Measurements from ENCODE around the gene DNAAF2. TPM values are rescaled to one million over a fixed set of nuclear protein-coding genes. Genes with fewer than 3 reads are reported as not detected.
A peak's percentile ranks its signal among the peaks of the same experiment; 100 is the strongest.
"Not testable (repeated sequence)": the region's sequence is repeated elsewhere in the genome, so short reads cannot be mapped to it uniquely, and the experiment has no call there.

DNAAF2 gene
- total RNA-seq, 1 experiment from 2014 or later = 12.7 TPM

- DNase-seq (ENCODE audit: low read depth in 1 of 2, low spot score in 2 of 2) = no peak
- Histone ChIP-seq H3K4me1 (replicated peaks) (peaks cover 24% of the 10 kb centered on the region), H3K27me3 (replicated peaks) (no peaks in the 10 kb centered on the region), H3K4me3 (no peak overlapping the region), H3K36me3 (peaks cover 63% of the 10 kb centered on the region), H3K9me3 (replicated peaks) (no peaks in the 10 kb centered on the region), H3K27ac (no peak overlapping the region)
Observed at GRCh38 chr14:49614196-49614595, 20.8 kb downstream of the DNAAF2 start.

- DNase-seq (ENCODE audit: low read depth in 1 of 2, low spot score in 2 of 2) = no peak
- H3K27me3 ChIP-seq (replicated peaks) = no peaks in the 10 kb centered on the region
- H3K4me3 ChIP-seq = no peak overlapping the region
- H3K9me3 ChIP-seq (replicated peaks) = no peaks in the 10 kb centered on the region
- no peak overlapping the region for H3K27ac ChIP-seq
- H3K4me1 ChIP-seq (replicated peaks) = peaks cover 8% of the 10 kb centered on the region
- peaks cover 53% of the 10 kb centered on the region for H3K36me3 ChIP-seq
Observed at GRCh38 chr14:49612671-49613070, 22.4 kb downstream of the DNAAF2 start.

- H3K36me3 ChIP-seq = peaks cover 53% of the 10 kb centered on the region
- no peak for DNase-seq (ENCODE audit: low read depth in 1 of 2, low spot score in 2 of 2)
- no peaks in the 10 kb centered on the region for H3K9me3 ChIP-seq (replicated peaks)
- H3K4me3 ChIP-seq = no peak overlapping the region
- no peaks in the 10 kb centered on the region for H3K27me3 ChIP-seq (replicated peaks)
- H3K4me1 ChIP-seq (replicated peaks) = peaks cover 4% of the 10 kb centered on the region
- H3K27ac ChIP-seq = no peak overlapping the region
Observed at GRCh38 chr14:49612251-49612650, 22.8 kb downstream of the DNAAF2 start.

GRCh38 chr14:49607583-49607982 is 27.5 kb downstream of the DNAAF2 start:
- Histone ChIP-seq H3K9me3 (replicated peaks) (no peaks in the 10 kb centered on the region), H3K27ac (no peak overlapping the region), H3K36me3 (peaks cover 65% of the 10 kb centered on the region), H3K4me1 (replicated peaks) (no peaks in the 10 kb centered on the region), H3K27me3 (replicated peaks) (no peaks in the 10 kb centered on the region), H3K4me3 (no peak overlapping the region)
- DNase-seq (ENCODE audit: low read depth in 1 of 2, low spot score in 2 of 2) = no peak

- Histone ChIP-seq H3K36me3 (peaks cover 34% of the 10 kb centered on the region), H3K4me1 (replicated peaks) (no peaks in the 10 kb centered on the region), H3K27ac (peak within 1 kb of the TSS; percentile 92), H3K4me3 (peak within 1 kb of the TSS; percentile 79), H3K9me3 (replicated peaks) (no peaks in the 10 kb centered on the region), H3K27me3 (replicated peaks) (no peaks in the 10 kb centered on the region)
- DNase-seq (ENCODE audit: low read depth in 1 of 2, low spot score in 2 of 2) = peak; percentile 86 to 94
Observed at GRCh38 chr14:49598485-49599300, 36.4 kb downstream of the DNAAF2 start, which contains the start of gene LRR1. TSS of gene LRR1 (plus strand) at chr14:49598940. CDS start at chr14:49599021, 81 bp downstream.

- no peak for DNase-seq (ENCODE audit: low read depth in 1 of 2, low spot score in 2 of 2)
Observed at GRCh38 chr14:49598189-49598484, 36.9 kb downstream of the DNAAF2 start.

GRCh38 chr14:49594347-49595091 is 40.5 kb downstream of the DNAAF2 start:
- DNase-seq (ENCODE audit: low read depth in 1 of 2, low spot score in 2 of 2) = no peak
- Histone ChIP-seq H3K27me3 (replicated peaks) (no peaks in the 10 kb centered on the region), H3K4me3 (no peak overlapping the region), H3K36me3 (peaks cover 12% of the 10 kb centered on the region), H3K27ac (no peak overlapping the region), H3K9me3 (replicated peaks) (no peaks in the 10 kb centered on the region), H3K4me1 (replicated peaks) (peaks cover 8% of the 10 kb centered on the region)

More at GRCh38 chr14:49598189-49598484, 36.9 kb downstream of the DNAAF2 start:
- H3K36me3 ChIP-seq = peaks cover 31% of the 10 kb centered on the region
- H3K4me3 ChIP-seq = peak overlapping the region; percentile 79
- H3K9me3 ChIP-seq (replicated peaks) = no peaks in the 10 kb centered on the region
- H3K4me1 ChIP-seq (replicated peaks) = peaks cover 3% of the 10 kb centered on the region; the same call in 1 of the 2 replicates
- no peaks in the 10 kb centered on the region for H3K27me3 ChIP-seq (replicated peaks)
- peak overlapping the region; percentile 92 for H3K27ac ChIP-seq

GRCh38 chr14:49593016-49593415 is 42.0 kb downstream of the DNAAF2 start:
- Histone ChIP-seq H3K27me3 (replicated peaks) (no peaks in the 10 kb centered on the region), H3K27ac (no peak overlapping the region), H3K4me3 (no peak overlapping the region), H3K9me3 (replicated peaks) (no peaks in the 10 kb centered on the region), H3K36me3 (no peaks in the 10 kb centered on the region), H3K4me1 (replicated peaks) (peaks cover 8% of the 10 kb centered on the region)
- peak in 1 of 2 experiments; percentile 35 for DNase-seq (ENCODE audit: low read depth in 1 of 2, low spot score in 2 of 2)

GRCh38 chr14:49589387-49589786 is 45.7 kb downstream of the DNAAF2 start:
- no peak for DNase-seq (ENCODE audit: low read depth in 1 of 2, low spot score in 2 of 2)
- Histone ChIP-seq H3K9me3 (replicated peaks) (no peaks in the 10 kb centered on the region), H3K27me3 (replicated peaks) (no peaks in the 10 kb centered on the region), H3K27ac (no peak overlapping the region), H3K4me3 (no peak overlapping the region), H3K36me3 (peaks cover 18% of the 10 kb centered on the region), H3K4me1 (replicated peaks) (peaks cover 9% of the 10 kb centered on the region)

- Histone ChIP-seq H3K4me1 (replicated peaks) (peaks cover 9% of the 10 kb centered on the region), H3K9me3 (replicated peaks) (no peaks in the 10 kb centered on the region; the same call in 1 of the 2 replicates), H3K27me3 (replicated peaks) (no peaks in the 10 kb centered on the region), H3K36me3 (peaks cover 43% of the 10 kb centered on the region), H3K4me3 (peak overlapping the region; percentile 69), H3K27ac (peak overlapping the region; percentile 25)
- DNase-seq (ENCODE audit: low read depth in 1 of 2, low spot score in 2 of 2) = peak; percentile 60 to 86
Observed at GRCh38 chr14:49586673-49587460, 48.2 kb downstream of the DNAAF2 start.

GRCh38 chr14:49585803-49586672 is 49.0 kb downstream of the DNAAF2 start, which contains the start of gene RPS29:
TSS of gene RPS29 (minus strand) at chr14:49586380. CDS start at chr14:49586346, 34 bp downstream.
- peaks cover 9% of the 10 kb centered on the region for H3K4me1 ChIP-seq (replicated peaks)
- peak within 1 kb of the TSS; percentile 74 for H3K27ac ChIP-seq
- H3K9me3 ChIP-seq (replicated peaks) = no peaks in the 10 kb centered on the region; the same call in 1 of the 2 replicates
- peak; percentile 97 to 98 for DNase-seq (ENCODE audit: low read depth in 1 of 2, low spot score in 2 of 2)
- H3K4me3 ChIP-seq = peak within 1 kb of the TSS; percentile 69
- peaks cover 49% of the 10 kb centered on the region for H3K36me3 ChIP-seq
- H3K27me3 ChIP-seq (replicated peaks) = no peaks in the 10 kb centered on the region

GRCh38 chr14:49584981-49585640 is 49.9 kb downstream of the DNAAF2 start:
- DNase-seq (ENCODE audit: low read depth in 1 of 2, low spot score in 2 of 2) = not testable (repeated sequence)

More at GRCh38 chr14:49584981-49585640, 49.9 kb downstream of the DNAAF2 start:
- Histone ChIP-seq H3K36me3 (peaks cover 49% of the 10 kb centered on the region), H3K27ac (peak overlapping the region; percentile 74), H3K4me3 (peak overlapping the region; percentile 69)
- H3K27me3 ChIP-seq (replicated peaks); H3K4me1 ChIP-seq (replicated peaks); H3K9me3 ChIP-seq (replicated peaks): not testable (repeated sequence)
